Effector CD8-positive, alpha-beta T cell (primary cell): ENCODE measurements around the gene CYREN.

Experiments used
- DNase-seq: peaks from one replicate; lab custom pipeline; 2025; lab: John Stamatoyannopoulos, UW

The CYREN gene

DNA sequence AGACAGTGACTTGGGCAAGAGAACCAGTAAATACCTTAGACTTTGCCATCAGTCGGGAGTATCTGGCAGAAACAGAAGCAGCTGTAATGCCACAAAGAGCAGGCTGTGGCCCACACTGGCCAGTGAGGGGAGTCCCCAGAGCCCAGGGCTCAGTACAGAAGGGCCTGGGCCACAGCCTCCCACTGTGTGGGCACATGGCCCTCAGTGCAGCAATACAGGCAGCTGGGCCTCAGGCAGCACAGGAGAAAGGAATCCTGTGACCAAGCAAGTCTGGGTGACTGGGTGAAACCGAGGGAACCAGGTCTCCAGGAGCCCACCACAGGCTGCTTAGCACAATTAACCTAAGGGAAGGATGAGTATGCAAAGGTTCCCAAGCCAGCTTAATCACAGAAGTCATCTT is 26.8 kb upstream of the CYREN start:
- DNase-seq, result no peak

DNA sequence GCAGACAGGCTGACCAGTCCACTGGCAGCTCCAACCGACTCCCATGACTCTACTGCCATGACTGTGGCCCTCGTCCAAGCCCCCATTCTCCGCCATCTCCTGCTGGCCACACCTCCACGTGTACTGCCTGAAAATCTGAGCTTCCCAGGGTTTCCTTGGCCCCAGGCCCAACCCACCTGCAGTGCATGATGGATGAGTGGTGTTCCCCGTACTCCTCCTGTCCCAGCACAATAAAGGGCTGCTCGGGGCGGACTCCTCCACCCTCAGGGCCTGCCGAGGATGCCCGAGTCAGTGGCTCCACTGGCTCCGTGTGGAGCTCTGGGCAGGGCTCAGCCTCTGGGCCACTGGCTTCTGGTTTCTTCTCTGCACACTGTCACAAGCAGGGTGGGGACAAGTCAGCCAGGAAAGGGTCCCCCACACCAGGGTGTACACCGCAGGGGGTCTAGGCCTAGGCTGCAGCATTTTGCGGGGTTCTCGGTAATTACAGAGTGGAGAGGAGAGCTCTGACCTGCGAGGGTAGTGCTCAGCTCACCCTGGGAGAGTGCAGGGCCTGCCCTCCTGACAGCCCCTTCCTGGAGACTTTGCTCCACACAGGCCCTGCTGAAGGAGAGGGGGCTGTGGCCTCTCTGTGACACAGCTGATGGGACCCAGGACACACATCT is 25.6 kb upstream of the CYREN start:
- no peak for DNase-seq

DNA sequence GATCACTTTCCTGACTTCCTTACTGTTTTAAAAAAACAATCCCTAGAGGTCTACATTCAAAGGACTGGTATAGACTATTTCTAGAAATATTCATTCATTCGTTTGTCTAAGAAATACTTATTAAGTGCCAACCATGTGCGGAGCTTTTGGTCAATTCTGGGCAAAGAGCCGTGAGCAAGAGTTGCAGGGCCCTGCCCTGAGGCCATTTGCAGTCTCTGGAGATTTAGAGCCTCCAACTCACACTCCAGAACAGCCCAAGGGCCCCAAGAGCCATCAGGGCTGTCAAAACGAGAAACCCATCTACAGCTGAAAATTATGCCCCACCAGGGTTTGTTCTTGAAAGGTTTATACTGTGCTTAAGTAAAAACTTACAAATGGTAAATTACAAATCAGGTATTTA is 24.6 kb upstream of the CYREN start:
- no peak for DNase-seq

DNA sequence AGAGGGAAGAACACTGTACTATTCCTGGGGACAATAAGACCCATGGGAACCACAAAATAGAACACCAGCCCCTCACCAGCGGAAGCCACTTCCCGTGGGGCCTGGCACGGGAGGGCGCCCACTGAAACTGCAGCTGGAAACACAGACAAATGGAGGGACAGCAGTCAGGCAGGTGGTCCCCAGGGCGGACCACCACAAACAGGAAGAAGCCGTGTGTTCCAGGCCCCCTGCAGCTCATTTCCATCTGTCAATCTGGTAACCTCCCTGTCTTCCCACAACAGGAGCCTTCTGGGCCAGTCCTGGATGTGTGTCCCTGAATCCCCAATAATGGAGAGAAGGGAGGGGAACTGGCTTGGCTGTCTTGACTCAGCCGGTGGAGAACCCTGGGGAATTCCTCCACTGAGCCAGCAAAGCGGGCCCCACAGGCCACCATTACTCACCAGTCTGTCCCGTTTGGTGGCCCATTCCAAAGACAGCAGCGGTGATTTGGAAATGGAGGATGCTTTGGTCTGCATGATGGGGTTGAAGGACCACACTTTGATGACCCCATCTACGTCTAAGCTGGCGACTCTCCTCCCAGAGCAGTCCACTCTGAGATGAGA is 24.1 kb upstream of the CYREN start:
- no peak for DNase-seq

DNA sequence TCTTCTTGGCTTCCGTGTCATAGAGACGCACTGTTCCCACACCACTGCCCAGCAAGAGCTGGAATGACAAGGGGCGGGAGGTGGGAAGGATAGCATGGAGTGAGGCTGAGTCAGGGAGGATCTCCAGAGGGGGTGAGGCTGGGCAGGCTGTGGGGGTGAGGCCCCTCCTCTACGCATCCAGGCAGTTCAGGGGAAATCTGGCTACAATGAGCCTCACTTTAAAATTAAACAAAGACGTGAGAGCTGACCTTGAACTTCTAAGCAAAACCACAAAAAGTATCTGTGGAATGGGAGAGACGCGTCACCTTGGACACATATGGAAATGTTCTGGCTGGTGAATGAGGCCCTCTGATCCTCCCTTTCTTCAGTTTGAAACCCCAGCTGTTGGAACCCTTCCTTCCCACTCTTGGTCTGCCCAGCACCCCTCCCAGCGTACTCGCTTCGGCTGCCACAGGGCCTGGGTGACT is 23.1 kb upstream of the CYREN start:
- DNase-seq, result no peak

DNA sequence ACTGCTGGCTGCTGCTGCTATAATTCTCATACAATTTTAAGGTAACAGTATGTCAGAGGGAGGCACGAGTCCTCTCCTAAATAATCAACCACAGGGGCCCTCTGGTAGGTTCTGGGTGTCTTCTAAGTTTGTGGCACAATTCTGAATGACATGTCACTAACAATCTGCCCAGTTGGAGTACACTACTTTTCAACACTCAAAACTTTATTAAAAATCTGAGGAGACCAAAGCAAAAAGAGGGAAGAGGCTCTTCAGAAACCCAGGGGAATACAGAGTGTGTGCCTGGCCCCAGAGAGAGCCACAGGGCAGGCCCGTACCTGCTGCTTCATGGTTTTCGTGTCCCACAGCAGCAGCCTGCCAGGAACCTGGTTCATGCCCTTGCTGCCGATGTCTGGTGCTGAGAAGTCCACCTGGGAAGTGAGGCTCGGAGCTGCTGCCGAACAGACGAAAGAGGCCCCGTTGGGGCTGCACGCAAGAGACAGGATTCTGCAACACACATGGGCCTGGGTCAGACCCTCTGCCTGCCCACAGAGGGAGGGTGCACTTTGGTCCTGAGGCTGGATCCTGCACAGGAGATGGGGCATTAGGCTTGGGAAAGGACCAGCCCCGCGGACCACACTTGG is 22.5 kb upstream of the CYREN start:
- DNase-seq, result no peak

DNA sequence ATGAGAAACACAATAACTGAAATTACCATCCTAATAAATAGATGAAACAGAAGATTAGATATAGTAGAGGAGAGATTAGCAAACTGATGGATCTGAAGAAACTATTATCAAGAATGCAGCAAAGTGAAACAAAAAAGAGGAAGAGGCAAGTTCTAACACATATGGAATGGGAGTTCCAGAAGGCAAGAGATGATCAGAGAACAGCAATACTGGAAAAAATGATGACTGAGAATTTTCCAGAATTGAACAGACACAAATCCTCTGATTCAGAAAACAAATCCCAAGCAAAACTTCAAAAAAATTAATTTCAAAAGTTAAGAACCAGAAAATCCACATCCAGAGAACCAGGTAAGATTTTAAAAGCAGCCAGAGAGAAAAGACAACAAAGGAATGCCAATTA is 20.2 kb upstream of the CYREN start:
- DNase-seq, result no peak

DNA sequence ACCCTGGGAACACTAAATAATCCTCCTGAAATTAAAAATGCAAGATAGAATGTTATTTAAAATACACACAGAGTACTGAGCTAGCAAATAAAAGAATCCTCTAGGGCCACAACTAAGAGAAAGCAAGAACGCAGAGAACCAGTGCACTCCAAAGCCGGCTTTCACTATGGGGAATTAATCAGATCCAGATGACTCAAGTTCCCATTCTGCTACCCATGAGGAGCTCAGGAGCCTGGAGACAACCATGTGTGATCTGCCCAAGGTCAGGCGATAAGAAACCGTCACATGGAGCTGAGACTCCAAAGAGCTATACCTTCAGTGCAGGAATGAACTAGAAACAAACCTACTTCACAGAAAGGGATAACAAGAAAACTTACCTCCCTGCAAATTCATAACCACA is 19.5 kb upstream of the CYREN start:
- no peak for DNase-seq

DNA sequence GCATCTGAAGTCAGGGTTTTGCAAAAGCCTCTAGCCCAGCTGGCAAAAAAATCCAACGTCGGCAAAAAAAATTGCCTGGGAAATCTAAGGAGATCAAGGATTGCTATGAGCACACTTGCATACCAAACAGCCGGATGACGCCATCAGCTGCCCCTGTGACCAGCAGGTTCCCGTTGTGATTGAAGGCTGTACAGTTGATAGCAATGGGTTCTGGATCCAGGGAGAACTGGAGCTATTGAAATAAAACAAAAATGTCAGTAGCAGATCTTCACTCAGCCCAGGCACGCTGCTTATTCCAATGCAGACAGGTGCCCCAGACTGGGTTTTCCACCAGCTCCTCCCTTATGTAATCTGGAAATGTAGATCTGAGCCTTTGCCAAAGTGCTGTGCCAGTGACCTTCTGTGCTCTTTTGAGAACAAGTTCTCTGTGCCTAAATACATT is 18.7 kb upstream of the CYREN start:
- no peak for DNase-seq

DNA sequence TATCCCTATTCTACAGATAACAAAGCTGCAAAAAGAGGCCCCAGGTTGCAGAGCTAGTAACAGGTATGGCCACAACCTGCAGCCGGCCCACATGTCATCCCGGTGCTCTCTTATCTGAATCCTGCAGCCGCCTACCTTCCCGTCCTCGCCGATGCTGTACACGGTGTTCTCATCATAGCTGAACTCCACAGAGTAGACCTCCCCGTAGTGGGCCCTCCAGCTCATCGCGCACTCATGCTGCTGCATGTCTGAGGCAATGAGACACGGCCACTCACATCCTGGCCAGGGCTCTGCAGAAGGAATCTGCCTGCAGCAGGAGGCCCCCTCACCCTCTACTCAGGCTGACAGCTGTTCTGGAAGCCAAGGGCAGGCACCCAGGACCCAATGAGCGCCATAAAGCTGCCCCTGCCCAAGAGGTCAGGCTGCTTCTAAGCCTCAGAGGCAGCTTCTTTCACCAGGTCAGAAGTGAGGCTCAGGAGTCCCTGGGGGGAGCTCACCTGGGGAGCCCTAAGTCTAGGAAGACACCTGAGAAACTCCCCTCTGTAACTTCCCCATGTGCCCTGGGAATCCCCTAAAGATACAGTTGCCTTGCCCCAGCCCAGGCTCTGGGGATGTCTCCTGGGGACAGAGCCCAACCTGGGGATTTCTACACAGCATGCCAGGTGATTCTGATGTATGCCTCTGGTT is 17.9 kb upstream of the CYREN start:
- DNase-seq, result no peak

DNA sequence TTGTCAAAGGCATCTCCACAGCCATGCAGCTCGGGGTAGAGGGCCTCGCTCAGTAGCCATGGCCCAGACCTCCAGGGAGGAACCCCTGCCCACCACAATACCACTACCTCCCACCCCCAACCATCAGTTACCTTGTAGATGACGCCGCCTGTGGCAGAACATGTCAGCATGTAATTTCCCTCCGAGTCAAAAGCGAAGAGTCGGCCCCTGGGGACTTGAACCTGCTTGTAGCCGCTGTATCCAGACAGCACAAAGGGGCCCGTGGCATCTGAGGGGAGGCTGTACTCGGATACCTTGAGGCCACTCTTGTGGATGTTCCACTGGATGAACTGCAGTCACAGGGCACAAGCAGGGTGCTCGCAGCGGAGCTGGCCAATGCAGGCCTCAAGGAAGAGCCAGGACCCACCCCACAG is 16.3 kb upstream of the CYREN start:
- DNase-seq, result no peak

DNA sequence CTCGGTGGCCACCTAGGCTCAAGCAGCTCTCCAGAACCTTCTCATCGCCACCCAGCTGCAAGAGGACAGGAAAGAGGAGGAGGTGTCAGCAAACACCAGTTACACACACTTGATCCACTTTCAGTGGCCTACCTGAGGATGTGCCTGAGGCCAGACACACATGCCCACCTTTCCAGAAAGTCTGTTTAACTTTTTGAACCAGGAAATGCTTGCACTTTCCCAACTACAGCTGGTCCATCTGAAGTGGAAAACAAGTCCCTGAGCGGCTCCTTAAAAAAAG is 15.7 kb upstream of the CYREN start:
- DNase-seq, result no peak

DNA sequence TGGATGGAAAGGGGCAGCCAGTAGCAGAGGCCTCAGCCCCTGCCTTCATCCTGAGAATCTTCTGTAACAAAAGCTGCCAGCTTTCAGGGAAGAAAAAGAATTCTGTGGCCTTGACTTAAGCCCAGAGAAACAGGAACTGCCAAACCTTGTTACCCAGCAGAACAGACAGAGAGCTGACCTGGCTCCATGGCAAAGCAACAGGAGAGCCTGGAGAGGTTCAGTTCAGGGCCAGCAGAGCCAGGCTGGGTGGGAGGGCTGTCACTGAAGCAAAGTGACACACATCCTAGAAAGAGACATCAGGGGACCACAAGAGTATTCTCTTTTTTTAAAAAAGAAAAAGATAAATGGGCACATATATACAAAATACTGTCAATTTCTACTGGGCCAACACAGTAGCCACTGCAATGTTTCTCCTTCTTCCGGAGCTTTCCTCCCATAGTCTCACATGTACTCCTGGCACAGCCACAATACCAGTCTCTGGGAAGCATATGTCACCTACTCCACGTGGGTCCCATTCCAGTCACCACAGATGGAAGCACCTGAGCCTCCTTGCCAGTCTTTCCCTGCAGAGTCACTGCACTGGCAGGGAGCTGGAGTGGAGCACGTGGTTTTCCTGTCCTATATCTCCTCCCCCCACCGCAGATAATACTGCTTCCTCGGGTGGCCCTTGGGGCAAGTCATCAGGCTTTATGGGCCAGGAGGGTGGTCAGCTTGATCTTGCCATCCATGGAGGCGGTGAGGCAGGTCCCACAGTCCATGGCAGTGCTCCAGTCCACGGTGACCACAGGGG is 15.2 kb upstream of the CYREN start:
- DNase-seq, result no peak

DNA sequence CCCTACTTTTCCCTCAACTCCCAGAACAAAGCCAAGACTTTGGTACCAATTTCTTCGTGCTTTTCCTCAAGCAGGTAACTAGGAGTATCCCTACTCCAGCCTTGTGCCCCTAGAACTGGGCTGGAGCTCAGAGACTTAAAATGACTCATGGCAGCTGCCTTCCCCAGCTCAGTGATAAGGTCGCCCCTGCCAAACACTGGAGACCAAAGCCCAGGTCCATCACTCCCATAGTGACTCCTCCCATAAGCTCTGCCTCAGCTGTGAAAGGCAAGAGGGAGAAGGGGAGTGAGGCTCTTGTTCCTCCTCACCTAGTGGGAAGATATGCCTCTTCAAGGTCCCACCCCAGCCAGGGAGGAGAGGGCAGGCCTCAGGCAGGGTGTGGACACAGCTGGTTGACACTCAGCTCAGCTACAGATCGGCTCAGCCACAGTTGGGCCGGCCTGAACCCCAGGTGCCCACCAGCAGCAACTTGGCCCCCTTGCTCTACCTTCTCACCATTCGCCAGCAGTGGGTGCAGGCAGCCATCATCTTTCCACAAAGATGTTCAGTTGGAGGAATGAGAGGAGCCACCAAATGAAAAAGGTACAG is 13.8 kb upstream of the CYREN start:
- DNase-seq, result no peak

DNA sequence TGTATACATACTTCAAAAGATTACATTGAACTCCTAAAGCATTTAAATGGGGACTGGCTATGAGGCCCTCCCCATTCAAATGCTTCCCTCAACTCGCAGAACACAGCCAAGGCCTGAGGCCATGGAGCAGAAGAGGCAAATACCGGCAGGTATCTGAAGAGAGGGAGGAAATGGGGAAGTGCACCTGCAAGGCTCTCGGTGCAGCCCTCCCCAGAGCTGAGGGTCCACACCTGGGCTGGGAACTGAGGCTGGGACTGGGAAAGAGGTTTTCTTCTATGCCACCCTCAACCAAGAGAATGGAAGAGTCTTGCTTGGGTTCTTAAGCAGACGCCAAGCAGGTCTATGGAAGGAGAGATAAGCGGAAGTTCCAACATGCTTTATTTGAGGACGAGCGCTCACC is 13.0 kb upstream of the CYREN start:
- DNase-seq, result no peak

DNA sequence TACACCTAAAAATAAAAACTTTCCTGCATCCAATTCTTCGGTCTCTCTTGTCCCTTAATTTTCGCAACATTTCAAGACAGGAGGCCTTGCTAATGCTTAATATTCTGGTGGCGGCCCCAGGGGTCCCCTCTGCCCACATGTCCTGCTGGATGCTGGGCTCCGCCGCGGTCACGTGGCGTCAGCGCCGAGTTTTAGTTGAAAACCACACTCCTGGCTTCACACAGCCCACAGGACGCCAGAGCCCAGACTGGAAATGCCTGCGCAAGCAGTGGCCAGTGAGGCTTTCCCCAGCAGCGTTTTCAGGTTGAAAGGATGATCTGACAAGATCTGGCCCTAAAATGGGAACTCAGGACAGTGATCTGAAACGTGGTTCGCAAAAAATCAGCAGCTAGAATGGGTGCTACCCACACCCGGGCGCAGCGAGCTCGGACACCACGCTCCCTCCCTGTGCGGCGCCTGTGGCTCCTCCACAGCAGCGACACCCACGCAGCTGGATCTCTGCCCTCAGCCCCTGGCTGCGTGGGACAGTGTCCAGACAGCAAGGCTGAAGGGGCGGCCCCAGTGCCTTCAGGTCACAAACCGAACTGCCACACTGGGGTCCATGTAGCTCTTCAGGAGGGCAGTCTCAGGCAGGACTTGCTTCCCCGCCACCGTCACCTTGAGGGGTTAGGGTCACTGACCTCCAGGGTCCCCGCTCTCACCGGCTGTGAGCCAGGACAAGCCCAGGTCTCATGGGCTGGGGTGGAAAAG is 11.6 kb upstream of the CYREN start:
- DNase-seq, result no peak

DNA sequence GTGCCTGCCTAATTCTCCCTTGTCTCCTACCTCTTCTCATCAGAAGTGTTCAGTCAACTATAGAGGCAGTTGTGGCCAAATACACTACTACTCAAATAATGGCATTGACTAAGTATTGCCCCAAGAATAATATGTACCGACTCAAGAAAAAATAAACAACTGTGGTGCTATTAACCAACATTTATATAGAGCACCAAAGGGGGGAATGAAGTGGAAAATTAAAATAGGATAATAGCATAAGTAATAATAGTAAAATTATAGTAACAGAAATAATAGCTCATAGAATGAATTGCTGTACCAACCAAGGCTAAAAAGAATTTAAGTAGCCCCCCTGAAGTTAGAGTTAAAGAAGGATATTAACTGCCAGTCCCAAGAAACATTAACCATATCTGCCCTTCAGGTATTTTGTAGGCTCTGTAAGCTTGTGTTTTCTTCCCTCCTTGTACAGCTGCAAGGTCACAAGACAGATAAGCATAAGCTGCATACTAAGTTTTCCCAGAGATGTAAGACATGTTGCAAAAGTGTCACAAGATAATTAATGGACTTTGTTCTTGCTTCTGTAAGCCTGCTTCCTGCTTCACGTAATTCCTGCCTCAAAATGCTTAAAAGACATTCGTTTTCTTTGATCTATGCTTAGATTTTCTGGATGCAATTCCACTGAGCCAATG is 10.9 kb upstream of the CYREN start:
- DNase-seq, result no peak

DNA sequence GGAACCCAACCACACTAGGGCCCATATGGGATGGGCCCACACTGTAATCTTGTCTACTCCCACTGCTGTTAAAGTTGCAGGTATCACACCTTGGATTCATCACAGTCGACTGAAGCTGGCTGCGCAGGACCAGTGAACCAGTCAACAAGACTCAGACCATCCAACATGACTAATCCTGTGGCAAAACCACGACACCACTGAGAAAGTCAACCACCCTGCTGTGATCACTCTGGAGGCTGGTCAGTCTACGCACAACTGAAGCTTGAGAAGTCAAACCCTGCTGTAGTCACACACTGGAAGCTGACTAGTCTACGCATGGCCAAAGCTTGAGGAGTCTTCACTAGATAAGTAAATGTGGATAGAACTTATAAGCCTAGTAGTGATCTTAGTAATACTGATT is 9.6 kb upstream of the CYREN start:
- no peak for DNase-seq

DNA sequence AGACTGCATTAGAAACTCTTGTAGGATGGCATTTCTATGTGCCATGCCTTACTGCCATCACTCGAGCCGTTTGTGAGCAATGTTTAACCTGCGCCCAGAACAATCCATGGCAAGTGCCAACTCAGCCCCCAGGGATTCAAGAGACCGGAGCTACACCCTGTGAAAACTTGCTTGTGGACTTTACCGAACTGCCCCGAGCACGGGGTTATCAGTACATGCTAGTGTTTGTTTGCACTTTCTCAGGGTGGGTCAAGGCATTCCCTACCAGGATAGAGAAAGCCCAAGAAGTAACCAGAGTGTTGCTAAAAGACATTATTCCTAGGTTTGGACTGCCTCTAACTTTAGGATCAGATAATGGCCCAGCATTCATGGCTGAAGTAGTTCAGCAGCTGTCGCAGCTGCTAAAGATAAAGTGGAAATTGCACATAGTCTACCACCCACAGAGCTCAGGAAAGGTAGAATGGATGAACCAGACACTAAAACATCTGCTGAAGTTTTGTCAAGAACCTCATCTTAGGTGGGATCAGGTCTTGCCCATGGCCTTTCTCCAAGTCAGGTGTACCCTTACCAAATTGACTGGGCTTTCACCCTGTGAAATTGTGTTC is 8.9 kb upstream of the CYREN start:
- no peak for DNase-seq

DNA sequence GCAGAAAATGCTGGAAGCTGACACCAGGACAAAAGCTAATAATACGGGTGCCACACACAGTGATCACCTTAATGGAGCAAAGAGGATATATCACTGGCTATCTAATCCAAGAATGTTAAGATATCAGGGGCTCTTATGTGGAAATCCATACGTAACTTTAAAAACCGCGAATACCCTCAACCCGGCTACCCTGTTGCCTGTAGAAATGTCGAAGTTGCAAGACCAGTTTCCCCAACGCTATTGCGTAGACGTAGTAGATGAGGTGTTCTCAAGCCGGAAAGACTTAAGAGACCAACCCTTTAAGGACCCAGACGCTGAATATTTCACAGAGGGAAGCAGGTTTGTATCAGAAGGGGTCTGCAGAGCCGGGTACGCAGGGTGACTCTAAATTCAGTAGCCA is 7.9 kb upstream of the CYREN start:
- no peak for DNase-seq
